NCI-H2196 (cell line): ENCODE measurements around the gene STN1.

Experiments used
- DNase-seq: peaks from one replicate; lab custom pipeline; 2025; ENCODE audit not compliant: unreplicated experiment; lab: John Stamatoyannopoulos, UW

STN1 gene

DNA sequence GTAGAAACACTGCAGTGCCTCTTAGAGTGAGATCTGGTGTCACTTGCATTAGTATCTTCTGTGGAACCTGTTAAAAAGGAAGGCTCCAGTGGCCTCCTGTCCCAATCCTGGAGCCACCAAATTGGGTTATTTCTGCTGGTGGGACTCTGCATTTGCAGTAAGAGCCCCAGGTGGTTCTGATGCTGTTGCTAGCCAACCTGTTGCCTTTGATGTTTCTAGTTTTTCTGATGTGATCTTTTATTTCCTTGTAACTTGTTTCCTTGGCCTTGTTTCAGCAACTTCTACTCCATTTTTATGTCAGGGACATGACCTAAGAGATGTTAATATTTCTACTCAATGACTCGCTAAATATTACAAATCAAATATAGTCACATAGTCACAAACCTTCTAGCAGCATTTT lies 12.5 kb upstream of the STN1 start:
- no peak for DNase-seq

DNA sequence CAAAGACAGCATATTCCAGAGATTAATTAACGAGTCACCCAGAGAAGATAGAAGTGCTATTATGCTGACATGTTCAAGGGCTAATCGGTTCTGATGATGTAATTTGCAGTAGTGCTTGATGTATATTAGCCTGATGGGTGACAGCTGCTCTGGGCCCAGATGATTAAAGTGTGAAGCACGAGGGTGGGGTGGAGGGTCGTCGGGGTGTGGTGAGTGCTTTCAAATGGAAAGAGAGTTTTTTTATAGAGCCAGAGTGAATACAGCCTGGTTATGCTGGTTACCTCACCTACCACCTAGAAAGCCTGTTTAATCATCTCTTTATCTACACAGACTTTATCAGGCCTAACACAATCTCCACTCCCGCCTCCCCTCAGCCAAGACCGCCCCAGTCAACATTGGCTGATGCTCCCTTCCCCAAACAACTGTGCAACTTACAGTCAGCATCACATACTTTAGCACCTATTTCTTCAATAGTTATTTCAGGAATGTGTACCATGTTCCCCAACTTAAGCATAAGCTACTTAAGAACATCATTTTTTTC lies 11.5 kb upstream of the STN1 start:
- DNase-seq: no peak

DNA sequence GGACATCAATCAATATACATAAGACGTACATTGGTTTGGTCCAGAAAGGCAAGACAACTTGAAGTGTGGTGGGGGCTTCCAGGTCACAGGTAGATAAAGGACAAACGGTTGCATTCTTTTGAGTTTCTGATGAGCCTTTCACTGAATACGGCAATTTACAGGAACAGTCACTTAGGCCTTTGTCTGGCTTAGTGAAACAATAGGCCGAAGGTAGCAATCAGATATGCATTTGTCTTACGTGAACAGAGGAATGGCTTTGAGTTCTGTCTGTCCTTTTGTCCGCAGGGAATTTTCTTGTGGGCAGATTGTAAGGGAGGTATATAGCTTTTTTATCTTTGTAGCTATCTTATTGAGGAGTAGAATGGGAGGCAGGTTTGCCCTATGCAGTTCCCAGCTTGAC lies 10.8 kb upstream of the STN1 start:
- DNase-seq: no peak

DNA sequence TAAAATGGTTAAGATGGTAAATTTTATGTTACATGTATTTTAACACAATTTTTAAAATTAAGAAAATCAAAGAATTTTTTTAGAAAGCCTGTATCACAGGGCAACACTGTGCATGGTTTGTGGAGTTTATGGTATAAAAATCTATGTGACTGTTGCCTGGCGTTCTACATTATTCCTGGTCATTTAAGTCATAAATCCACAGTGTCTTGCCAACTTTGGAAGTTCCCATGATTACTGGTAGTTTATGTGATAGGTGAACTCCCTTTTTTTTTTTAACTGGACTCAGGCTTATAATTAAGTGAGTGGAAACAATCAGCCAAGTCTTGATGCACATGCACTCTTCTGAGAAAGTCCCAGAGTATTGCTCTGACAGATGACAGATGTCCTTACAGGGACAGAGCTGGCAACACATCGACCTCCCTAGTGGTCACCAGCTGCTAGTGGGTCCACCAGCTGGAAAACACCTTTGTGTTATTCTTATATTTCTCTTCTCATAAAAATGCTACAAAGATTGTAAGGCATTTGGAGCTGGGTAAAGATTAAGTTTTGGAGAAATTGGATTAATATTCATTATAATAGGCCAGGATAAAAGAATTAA lies 8.8 kb upstream of the STN1 start:
- no peak for DNase-seq

DNA sequence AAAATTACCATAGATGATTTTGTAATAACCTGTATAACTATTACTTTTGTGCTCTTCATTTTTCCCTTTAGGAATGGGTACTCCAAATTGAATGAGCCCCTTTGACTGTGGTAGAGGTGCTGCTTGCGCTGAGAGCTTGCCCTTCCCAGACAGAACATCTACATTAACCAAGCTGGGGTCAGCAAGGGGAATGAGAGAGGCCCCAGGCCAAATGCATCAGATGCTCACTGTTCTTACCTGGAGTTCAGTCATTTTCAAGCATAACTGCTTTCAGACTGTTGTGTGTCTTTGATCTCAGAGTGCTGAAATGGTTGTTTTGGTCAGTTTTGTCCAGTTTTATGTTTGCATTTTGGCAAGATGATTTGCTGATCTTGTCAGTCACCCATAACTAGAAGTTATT lies 7.6 kb upstream of the STN1 start:
- DNase-seq: no peak

DNA sequence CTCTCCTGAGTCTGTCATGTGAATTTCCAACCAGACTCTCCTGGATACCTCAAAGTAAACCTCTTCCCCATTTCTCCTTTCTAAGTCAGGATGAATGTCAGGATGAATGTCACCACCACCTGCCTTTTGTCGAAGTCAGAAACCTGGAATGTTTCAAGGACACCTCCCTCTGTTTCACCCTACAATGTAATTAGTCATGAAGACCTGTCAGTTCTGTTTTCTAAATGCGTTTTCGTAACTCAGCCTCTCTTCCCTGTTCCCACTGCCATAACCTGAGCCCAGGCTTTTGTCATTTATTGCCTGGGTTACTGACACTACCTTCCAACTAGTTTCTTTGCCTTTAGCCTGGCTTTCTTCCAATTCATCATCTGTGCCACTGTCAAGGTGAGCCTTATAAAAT lies 5.5 kb upstream of the STN1 start:
- DNase-seq: no peak

DNA sequence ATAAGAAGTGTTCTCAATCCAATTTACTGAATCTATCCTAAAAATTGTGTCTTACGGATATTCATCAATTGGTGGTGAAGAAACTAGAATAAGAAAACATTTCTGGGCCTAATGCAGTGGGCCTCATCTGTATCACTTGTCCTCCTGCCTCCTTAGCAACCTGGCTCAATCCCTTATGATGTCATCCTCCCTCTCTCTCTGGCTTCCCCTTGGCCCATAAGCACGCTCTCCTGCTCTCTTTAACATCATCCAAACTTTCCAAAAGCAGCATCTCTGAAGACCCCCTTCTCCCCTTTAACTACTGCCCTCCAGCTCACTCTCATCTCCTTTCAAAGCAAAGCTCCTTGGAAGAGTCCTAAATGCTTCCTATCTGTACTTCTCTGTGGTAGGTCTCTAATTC lies 4.7 kb upstream of the STN1 start:
- DNase-seq: no peak

DNA sequence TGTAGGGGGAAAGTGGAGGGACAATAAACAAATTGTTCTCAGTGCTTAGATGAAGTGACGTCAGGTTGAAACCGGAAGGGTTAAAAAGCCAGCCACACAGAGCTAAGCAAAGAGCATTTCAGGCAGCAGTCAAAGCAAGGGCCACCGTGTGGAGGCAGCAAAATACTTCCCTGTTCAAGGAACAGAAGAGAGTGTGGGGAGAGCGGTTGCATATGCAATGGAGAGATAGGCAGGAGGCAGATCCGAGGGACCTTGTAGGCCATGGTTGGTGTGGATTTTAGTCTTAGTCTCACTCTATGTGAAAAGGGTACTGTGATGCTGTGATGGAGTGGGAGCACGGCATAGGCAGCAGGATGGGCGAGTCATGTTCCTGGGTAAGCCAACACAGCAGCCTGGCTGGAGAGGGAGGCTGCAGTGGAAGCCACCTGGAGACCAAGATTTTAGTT lies 3.8 kb upstream of the STN1 start:
- no peak for DNase-seq

DNA sequence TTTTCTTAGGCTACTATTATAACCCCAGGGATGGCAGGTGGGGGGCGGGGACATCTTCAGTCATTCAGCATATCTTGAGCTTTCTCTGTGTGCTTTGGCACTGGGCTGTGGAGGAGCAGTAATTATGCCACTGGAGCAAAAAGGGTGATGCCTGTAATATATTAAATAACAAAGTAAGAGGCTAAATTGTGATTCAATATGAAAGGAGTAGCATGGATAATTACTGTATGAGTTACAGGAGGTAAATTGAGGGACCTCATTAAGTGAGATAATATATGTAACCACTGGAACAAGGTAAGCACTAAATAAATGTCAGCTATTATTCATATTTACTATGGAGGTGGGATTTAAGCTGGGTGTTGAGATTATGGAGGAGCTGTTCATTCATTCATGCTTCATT lies 3.3 kb upstream of the STN1 start:
- DNase-seq: no peak

DNA sequence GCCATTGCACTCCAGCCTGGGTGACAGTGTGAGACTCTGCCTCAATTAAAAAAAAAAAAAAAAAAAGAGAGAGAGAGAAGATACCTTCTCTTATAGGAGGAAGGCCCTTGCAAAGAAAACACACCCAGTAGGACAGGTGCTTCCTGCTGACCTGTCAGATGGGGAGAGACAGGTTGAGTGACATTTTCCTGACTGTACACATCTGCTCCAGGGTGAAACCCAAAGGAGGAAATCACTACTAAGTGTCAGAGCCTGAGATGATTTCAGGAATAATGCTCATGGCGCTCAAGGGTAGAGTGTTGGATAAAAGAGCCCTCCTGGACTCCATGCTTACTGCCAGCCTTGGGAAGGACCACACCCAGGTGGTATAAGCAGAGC lies 1.7 kb upstream of the STN1 start:
- no peak for DNase-seq

DNA sequence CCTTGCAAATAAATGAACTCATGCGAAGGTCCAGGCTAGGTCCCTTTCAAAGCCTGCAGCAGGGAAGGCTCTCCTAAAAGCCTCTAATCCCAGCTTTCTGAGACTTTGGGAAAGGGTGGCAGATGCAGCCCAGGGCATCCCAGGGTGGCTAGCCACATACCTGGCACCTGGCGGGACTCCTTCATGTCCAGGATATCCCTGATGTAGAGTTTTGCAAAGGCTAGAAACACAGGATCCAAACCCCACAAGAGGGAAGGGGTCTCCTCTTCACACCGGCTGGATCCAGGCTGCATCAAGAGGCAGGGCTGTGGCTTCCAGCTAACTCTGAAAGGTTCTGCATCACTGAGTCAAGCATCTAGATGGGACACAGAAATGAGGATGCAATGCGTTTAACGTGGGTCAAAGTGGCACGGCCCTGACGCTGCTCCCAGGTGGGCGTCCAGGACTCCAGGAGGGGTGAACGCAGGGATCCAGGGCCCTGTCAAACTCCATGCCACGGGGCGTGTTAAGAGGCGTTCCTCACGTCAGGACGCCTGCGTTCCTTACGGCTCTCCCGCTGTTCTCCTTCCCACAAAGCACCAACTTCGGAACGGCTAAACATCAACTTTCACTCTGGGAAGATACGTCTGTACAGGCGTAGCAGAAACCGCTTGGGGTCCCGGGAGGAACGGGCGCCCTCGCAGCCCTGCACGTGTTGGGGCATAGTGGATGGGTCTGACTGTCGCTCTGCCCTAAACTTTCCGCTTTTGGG lies 507 bp downstream of the STN1 start:
- no peak for DNase-seq

DNA sequence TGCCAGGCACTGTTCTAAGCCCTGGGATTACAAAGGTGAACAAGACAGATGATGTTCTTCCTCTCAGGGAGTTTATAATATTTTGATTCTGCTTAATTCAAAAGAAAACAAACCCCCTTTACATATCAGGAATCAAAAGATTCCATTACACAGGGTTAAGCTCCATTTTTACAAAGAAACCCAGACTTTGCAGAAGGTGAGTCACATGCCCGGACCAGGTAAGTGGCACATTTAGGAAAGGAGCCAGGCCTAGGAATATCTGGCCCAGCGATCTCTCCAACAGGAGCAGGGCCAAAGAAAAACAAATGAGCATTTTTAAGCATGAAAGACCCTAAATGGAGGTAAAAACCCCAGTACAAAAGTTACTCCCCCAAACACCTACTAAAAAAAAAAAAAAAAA lies 1.1 kb downstream of the STN1 start:
- DNase-seq: no peak

DNA sequence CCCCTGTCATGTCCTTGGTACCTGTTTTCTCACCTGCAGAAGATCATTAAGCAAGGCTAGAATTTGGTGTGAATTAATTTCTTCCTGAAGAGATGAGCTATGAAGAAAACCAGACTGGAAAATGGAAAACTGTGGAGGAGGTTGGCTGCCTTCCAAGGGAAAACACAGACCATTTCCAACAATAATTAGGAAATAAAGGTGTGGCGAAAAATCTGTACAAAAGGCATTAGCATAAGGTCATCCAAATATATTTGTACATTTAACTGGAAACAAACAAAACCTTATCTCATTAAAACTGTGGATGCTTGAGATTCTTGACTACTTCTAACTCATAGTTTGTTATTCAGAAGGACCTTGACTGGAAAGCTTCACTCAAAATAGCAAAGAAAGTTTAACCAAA lies 1.7 kb downstream of the STN1 start:
- DNase-seq: no peak

DNA sequence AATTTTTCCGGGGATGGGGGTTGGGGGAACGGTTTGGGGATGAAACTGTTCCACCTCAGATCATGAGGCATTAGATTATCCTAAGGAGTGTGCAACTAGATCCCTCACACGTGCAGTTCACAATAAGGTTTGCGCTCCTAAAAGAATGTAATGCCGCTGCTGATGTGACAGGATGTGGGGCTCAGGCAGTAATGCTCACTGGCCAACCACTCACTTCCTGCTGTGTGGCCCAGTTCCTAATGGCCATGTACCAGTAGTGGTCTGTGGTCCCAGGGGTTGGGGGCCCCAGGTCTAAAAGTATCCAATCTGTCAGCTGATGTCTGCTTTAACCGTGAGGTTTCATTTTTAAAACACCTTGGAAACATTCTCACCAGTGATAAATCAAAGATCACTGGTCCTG lies 2.2 kb downstream of the STN1 start:
- DNase-seq: no peak

DNA sequence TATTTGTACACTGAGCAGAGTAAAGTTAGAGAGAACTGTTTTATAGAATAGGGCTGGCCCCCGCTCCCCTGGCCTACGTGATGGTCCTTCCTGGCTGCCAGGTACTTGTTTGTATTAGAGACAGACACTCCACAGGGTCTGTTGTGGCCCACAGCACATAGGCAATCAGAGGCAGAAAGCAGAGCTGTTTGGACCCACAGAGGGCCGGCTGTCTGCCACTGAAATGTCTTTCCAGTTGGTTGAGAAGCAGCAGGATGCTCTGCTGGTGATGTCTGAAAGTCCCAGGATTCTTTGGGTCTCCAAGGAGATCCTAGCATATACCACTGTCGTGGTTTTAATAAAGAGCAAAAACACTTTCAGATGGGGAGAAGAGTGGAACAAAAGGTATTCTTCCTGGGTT lies 5.2 kb downstream of the STN1 start:
- DNase-seq: no peak

DNA sequence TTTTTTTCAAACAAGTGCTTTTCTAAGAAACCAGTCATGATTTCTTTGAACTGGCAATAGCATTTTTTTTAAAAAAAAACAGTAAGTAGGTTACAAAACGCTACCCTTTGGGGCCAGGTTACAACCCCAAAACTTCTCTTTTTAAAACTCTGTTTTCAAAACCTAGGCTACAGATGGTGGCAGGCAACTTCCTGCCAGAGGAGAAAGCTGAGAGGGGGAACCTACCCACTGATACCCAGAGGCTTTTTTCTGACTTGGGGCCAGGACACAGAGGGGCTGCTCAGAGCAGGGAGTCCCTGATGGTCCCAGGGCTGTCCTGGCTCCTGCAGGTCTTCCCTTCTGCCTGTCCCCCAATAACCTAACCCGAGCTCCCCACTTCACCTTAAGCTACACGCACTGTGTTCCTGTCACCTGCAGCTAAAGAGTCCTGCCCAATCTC lies 6.9 kb downstream of the STN1 start:
- DNase-seq: no peak

DNA sequence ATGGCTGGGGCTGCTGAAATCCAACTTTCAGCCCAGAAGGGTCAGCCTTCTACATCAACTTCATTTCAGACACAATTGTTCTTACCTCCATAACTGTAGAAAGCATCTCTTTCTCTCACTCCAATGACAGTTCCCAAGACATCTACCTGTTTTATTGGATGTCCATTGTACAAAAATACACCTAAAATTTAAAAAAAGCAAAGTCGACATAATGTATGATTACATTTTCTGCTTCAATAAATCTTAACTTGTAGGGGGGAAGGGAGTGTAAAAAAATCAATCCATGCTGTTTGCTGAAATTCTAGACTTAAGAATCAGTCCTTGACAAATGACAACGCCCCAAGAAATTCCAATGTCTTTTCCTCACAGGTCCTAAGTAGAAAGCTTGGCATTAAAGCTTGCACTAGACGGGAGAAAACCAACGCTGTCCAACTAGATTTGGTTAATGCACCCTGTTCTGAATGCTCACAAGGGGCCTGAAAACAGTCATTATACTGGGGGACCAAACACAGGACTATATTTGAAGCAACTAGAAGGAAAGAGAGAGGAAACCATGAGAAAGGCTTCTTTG lies 7.5 kb downstream of the STN1 start:
- no peak for DNase-seq

DNA sequence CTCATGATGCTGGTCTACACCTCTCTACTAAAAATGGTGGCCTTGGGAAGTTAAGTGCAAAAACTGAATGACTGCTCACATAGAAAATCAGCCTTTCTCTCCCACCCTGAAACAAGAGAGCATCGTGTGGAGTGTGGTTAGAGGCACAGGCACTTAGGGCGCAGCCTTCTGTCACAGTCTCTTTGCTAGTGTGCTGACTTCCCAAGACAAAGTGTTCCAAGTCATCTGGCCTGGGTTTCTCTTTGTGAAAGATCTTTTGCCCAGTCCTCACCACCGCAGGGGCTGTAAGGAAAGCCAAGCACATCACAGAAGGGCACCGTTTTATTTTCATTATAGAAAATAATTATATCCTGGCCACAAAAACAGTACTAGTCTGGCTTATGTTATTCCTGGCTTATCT lies 12.5 kb downstream of the STN1 start:
- no peak for DNase-seq

DNA sequence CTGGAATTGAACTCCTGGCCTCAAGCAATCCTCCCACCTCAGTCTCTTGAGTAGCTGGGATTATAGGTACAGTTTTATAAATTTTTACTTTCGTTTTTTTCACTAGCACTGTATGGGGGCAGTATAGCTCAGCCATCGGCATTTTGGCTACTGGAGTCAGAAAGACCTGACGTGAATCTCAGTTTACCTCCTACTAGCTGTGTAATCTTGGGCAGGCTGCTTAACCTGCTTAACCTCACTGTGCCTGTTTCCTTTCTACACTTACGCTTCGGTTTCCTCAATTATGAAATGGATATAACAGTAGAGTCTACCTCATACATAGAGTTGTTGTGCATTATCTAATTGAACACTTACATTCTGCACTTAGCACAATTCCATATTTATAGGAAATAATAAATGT lies 16.7 kb downstream of the STN1 start:
- DNase-seq: no peak

DNA sequence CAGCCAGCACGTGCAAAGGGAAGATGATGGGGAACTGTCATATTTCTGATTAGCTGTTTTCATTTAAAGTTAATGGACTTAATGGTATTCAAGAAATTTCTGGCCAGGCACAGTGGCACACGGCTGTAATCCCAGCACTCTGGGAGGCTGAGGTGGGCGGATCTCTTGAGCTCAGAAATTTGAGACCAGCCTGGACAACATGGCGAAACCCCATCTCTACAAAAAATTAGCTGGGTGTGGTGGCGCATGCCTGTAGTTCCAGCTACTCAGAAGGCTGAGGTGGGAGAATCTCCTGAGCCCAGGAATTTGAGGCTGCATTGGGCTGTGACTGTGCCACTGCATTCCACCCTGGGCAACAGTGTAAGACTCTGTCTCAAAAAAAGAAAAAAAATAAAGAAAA lies 18.7 kb downstream of the STN1 start:
- DNase-seq: no peak

DNA sequence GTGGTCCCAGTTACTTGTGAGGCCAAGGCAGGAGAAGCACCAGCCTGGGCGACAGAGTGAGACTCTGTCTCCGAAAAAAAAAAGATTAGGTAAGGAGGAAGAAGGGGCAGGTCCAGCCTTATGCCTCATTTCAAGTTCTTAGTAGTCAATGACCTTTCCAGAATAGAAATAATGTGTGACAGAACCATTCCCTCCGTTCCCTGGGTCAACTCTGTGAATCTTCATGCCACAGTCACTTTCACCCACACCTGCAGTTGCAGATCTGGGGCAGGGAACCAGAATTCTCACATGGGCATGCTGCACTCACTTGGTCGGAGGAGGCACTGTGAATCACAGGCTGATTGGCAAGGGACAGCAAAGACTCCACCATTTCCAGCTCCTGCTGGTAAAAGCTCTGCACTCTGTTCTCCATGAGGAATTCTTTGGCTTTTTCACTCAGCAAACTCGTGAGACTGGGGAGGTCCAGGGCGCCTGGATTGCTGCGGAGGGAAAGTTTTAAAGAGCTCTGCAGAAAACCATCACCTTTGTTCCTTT lies 20.7 kb downstream of the STN1 start:
- DNase-seq: no peak

DNA sequence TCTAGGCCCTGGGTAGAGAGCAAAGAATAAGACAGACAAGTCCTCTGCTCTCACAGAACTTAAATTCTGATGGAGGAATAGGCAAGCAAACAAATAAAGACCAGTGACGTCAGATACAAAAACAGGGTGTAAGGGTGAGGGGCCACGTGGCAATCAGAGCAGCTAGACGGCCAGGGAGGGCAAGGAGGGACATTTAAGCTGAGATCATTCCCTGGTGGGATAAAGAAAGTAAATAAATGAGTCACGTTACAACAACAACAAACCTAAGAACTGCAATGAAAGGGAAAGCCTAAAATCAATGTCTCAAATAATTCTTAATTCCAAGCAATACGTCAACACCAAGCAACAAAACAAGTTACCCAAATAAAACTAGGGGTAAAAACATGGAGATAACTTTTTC lies 21.8 kb downstream of the STN1 start:
- no peak for DNase-seq
